ENCODE measurements around the gene SRGAP2B.
"Not testable (repeated sequence)": the region's sequence is repeated elsewhere in the genome, so short reads cannot be mapped to it uniquely, and the experiment has no call there.

SRGAP2B gene

DNA sequence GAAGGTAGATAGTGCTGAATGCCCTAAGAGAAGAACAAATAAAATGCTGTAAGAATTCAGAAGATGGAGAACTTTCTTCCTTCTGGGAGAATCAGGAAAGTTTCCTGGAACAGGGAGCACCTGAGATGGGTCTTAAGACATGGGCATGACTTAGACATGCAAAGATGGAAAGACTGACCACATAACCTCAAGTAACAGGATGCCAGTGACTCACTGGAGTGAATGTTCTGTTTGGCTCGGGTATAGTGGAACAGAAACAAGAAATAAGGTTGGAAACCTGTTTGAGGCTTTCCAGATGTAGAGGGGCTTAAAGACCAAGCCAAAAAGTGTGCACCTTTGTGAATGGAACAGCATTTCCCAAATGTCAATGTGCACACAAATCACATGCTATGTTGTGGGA lies 102.2 kb downstream of the SRGAP2B start:
- DNase-seq, result not testable (repeated sequence)

DNA sequence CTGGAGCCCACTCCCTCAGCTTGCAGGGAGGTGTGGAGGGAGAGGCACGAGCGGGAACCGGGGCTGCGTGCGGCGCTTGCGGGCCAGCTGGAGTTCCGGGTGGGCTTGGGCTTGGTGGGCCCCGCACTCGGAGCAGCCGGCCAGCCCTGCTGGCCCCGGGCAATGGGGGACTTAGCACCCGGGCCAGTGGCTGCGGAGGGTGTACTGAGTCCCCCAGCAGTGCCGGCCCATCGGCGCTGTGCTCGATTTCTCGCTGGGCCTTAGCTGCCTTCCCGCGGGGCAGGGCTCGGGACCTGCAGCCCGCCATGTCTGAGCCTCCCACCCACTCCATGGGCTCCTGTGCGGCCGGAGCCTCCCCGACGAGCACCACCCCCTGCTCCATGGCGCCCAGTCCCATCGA lies 104.5 kb downstream of the SRGAP2B start:
- not testable (repeated sequence) for DNase-seq

DNA sequence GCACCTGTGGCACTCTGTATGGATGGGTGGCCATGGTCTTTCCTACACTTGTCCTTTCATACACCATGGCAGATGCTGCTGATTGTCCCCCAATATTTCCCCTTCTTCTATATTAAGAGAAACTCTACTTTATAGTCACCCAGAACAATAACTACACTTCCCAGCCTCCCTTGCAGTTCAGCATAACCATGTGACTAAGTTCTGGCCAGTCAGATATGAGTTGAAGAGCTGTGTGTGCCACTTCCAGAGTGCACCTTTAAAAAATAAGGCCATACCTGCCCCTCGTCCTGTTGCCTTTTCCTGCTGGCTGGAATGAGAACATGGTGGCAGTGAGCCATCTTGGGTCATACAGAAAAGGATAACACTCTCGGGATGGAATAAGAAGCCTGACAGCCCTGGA lies 108.0 kb downstream of the SRGAP2B start:
- DNase-seq, result not testable (repeated sequence)

DNA sequence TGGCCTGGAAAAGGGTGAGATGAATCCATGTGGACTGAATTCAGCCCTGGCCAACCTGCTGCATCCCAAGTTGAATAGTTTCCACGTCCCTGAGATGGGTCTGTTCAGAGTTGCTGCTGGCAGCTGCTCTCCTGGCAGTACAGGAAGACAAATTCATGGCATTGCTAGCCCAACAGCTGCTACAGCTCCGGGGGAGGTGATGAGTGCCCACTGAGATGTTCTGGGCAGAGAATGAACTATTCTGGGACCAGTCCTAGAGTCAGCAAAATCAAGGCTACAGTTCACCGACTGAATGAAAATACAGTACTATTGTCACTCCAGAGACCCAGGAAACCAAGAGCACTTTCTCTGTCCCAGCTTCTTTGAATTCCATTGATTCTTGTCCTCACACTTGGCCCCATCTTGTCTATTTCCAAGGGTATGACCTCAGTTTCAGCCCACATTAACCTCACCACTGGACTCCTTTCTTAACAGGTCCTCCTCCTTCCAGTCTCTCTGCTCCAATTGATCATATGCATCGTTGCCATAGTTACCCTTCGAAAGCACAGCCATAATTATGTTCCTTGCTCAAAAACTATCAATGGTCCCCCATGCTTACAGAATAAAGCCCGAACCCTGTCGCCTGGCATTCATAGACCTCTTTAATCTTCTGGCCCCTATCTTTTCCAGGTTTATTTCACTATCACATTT lies 108.8 kb downstream of the SRGAP2B start:
- DNase-seq, result not testable (repeated sequence)

DNA sequence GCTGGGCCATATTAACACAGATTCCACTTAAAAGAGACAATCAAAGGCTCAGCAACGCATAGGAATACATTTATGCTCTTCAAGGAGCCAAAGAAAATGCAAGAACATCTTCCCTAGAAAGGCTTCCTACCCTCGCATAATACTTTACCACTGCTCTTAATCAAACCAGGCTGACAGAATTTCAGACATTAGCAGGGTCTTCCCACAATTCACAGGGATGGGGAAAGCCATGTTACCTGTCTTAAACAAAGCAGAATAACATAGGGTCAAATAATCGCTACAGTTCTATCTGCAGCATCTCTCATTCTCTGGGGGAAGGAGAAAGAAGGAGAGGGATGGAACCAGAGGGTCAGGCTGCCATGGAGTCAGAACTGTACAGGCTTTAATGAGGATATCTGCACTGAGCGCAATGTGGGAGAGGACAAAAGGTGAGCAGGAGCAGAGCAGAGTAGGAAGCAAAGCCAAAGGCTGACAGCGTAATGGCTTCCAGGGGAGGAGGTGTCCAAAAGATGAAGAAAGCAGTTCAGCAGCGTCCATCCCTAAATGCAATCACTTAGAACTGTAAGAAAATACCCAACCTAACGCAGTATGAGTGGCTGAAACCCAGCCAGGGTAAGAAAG lies 109.5 kb downstream of the SRGAP2B start:
- DNase-seq, result not testable (repeated sequence)

DNA sequence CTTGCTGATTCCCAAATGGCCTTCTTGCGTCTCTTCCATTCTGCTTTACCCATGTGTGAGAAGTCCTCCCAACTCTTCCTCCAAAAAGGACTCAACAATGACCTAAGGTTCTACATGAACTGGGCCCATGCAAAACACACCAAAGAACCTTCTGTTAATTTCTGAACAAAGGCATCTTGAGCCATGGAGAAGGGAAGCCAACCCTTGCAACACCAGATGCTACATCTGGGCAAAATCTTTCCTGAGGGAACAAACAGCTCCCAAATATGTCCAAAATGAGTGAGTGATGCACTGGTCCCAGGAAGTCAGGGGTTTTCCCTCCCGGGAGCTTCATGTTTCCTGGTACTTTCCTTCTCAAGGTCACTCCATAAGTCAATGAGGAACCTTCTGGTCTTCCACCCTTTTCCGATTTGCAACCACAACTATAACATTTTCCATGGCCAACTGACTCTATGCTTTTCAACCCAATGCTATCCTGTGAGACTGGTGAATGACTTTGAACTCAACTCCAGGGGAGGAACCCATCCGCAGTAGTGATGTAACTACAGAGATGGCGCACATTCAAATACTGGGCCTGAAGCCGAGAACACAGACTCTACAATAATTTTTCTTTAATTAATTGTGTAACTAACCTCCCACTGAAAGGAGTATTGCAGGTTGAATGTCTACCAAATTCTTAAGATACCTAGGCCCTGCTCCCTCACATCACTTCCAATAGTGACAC lies 112.2 kb downstream of the SRGAP2B start:
- not testable (repeated sequence) for DNase-seq

DNA sequence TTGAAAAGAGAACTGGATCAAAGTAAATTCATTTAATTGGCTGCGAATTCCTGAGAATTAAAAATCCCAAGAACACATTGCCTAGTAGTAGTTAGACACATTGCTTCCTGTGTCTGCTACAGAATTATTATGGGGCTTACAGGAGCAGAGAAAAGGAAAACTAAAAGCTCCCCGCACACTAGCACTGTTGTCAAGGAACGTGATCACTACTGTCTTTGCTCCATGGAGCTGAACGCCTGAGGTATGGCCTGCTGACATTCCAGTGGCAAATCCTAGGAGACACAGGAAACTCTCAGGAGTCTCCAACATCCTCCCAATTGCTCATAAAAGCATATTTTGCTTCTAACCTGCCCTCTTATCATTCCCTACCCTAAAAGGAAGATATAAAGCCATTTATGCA lies 114.0 kb downstream of the SRGAP2B start:
- not testable (repeated sequence) for DNase-seq

DNA sequence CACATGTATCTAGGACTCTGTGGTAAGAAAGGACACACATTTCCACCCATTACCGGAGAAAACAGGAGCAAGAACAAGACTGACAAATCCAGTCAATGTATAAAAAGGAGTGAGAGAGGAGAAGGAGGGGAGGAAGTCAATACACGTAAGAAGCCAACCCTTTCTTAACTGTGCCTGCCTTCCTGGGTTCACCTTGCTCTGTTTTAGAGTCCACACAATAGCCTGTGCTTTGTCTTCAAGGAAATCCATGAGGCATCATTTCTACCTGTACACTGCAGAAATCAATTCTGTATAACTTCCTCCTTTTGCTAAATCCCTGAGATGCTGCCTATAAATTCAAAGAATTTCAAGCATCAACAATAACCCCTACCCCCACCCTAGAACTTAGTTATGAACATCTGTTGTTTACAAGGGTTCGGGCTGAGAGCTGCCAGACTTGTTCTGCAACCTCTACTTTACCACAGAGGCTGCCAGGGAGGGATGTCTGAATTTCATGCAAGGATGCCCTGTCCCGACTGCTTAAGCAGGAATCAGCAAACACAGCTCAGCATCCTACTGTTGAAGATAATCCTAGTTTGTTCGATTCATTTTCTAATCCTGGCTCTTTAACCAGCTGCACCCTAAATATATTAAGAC lies 115.0 kb downstream of the SRGAP2B start:
- not testable (repeated sequence) for DNase-seq

DNA sequence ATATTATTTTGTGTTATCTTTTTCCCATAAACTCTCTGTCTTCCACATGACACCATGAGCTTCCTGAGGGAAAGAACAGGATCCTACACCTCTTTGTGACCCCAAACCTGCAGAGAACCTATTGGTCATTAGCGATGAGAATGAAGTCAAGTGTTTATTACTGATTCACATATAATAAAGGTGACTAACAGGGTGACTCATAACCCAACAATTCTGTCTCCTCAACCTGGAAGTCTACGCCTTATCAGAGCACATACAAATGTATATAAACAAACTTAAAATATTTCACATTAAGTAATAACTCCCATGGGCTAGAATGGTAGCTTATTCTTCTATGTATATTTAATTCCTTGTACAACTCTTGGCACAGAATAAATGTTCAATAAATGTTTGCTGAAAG lies 117.3 kb downstream of the SRGAP2B start:
- not testable (repeated sequence) for DNase-seq

DNA sequence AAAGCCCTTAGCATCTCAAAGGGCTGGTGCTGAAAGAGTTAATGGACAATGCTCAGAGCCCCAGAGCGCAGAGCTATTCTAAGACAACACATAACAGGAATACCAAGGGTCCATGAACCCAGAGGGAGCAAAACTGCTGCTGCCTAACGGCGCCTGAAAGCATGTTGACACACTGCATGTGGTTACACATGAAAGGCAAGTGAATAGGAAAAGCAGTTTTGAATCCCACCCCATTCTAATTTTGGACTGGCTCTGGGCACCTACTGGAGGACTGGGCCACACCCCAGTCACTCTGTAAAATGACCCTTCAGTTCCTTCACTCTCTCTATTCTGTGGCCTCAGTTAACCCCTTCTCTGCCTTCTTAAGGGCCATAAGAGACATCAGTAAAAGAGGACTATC lies 123.2 kb downstream of the SRGAP2B start:
- not testable (repeated sequence) for DNase-seq

DNA sequence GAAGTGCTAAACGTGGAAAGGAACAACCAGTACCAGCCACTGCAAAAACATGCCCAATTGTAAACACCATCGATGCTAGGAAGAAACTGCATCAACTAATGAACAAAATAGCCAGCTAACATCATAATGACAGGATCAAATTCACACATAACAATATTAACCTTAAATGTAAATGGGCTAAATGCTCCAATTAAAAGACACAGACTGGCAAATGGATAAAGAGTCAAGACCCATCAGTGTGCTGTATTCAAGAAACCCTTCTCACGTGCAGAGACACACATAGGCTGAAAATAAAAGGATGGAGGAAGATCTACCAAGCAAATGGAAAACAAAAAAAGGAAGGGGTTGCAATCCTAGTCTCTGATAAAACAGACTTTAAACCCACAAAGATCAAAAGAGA lies 128.6 kb downstream of the SRGAP2B start:
- DNase-seq, result not testable (repeated sequence)

DNA sequence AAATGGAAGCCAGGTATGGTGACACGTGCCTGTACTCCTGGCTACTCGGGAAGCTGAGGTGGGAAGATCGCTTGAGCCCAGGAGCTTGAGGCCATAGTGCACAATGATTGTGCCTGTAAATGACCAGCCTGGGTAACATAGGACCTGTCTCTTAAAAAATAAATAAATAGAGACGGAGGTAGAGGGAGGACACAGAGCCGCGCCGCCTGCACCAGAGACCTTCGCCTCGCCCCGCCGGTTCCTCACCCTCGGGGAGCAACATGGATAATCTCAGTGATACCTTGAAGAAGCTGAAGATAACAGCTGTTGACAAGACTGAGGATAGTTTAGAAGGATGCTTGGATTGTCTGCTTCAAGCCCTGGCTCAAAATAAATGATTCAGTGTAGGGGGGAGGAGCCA lies 130.4 kb downstream of the SRGAP2B start:
- DNase-seq, result not testable (repeated sequence)

DNA sequence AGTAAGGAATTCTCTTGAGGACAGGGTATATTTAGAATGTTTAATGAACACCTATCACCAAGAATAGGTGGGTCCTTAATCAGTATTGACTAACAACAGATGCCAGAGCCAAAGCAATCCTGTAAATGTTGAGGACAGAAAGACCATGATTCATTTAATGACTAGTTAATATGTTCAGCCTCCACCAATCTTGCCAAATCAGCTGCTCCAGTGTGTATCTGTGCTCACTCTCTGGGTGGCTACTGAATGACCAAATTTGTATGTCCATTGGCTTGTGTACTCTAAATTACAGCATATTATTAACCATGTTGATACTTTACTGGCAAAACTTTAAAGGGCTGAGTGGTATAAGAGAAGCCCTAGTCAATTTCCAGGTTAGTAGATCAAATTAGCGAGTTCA lies 130.9 kb downstream of the SRGAP2B start:
- DNase-seq, result not testable (repeated sequence)

DNA sequence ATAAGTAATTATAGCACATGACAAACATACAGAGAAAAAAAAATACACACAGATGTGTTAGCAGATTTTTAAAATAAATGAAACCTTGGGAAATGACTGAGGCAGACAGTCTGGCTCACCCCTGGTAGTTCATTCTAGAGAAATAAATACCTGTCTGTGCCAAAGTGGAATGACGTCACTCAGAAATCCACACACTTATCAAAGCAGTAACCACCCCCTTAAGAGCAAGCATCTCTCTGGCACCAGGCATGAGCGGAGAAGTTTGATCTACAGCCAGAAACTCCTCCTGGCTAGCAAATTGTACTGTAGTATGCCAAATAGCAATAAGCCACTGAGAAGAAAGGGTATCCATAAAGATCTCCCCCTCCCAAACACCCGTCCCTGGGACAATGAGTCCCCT lies 131.6 kb downstream of the SRGAP2B start:
- DNase-seq, result not testable (repeated sequence)

DNA sequence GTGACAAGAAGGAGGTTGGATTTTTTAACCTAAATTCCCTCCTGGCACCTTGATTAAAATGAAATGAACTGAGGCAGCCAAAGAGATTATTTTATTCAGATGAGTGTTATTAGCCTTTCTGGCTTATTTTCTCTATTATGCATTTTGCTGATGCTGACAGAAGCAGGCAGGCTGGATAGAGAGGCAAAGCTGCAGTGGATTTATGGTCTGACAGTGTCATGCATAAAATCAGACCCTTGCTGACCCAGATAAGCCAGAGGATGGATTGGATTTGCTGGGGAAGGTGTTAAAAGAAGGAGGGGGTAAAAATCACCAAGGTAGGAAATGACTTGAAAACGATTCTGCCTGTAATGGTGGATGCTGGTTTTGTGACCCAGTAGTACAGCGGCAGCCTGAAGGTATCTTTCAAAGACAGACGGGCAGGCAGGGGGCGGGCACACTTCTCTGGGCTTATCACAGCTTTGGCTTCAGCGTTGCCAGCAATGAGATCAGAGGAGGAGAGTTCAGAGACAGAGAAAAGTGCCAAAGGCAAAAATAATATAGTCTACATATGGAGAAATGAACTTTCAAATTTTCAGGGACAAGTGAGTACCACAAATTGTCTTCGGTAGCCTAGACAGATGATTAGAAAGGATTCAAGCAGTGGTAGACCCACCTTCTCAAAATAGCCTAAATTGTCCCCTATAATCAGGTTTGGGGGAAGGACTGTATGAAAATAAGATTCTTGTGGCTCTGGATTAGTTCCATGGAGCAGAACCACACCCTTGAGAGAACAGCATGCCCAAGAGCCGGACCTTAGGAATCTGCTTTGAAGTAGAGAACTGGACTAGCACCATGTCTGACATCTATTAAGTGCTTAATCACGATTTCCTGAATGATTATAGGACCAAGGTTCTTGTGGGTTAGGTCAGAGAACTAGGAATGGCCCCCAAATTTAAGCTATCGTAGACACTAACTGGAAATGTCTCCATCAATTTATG lies 133.2 kb downstream of the SRGAP2B start:
- not testable (repeated sequence) for DNase-seq

DNA sequence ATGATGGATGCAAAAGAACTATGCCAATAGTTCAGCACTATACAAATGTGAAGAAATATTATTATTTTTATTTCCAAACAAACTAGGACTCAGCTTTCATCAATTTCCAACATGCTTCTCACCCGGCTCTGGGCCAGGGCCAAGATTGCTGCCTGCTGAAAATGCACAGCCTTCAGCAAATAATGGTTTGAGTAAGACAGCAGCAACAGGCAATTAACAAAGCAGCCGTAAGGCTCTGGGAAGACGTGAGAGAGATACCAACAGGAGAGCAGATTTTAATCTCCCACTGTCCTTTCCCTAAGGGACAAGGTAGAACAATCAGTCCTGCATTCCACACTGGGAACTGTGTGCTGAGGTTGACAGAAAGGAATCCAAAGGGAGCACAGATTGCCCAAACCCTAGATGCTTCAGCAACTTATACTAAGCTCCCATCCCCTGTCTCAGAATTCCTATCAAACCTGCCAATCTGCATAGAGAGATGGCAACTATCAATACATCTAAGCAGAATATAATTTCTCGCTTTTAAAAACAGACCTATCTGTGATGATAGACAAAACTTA lies 134.1 kb downstream of the SRGAP2B start:
- DNase-seq, result not testable (repeated sequence)

DNA sequence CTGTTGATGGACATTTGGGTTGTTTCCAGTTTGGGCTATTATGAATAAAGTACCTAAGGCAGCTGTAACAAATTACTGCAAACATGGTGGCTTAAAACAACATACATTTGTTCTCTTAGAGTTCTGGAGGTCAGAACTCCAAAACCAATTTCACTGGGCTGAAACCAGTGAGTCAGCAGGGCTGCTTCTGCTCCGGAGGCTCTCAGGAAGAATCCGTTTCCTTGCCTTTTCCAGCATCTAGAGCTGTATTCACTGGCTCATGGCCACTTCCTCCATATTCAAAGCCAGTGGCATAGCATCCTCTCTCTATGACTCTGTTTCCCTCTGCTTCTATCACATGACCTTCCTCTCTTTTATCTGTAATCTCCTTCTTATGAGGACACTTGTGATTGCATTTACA lies 146.7 kb downstream of the SRGAP2B start:
- DNase-seq, result not testable (repeated sequence)

DNA sequence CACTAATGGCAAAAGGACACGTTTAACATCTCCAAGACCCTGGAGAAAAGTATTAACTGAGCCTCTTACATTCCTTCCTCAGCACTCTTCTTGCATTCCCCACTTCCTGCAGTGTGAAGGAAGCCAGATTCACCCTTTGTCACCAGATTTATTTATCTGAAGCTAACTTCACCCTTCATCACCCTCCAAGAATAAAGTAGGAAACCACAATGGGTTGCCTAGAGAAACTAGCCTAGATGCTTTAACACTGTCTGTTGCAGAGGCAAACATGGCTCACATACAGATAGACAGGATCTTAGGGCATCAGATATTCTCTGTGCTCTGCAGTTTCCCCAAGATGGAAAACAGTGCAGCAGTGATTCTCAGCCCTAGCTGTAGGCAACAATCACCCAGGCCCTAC lies 147.6 kb downstream of the SRGAP2B start:
- not testable (repeated sequence) for DNase-seq

DNA sequence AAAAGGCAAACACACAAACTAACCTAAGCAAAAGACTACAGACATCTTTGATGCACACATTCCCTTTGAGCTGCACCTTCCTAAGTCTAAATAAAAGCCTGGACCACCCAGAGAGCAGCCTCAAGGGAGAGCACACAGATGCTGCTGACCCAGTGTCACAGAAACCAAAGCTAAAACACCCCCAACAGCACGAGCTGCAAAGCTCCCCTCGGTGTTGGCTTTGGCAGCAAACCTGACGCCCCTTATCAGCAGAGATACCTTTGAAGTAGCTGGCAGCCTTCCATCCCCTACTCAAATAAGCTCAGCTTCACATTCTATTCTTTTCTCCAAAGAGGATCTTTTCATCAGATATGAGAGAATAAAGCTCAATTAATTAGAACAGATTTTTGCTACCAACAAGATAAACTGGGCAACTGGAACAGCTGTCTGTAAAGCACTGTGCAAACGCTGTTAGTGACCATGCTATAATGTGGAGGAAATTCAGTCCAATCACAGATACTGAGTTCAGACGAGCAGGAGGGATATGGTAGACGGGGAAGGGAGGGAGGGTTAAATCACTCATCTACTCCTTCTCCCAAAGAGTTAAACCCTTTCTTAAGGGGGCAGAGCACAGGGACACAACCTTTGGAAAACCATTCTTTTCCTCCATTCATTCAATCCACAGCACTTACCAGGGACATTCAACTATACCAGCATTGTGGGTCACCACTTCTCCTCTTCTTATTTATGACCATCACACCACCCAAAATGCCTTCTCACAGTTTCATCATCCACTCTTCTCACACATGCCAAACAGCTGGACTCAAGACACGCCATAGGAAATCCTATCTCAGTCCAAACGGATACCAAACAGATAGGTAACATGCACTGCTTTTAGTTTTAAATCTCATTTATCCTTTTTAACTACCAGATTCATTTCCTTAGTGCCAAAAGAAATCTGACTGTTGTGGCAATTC lies 148.3 kb downstream of the SRGAP2B start:
- DNase-seq, result not testable (repeated sequence)

DNA sequence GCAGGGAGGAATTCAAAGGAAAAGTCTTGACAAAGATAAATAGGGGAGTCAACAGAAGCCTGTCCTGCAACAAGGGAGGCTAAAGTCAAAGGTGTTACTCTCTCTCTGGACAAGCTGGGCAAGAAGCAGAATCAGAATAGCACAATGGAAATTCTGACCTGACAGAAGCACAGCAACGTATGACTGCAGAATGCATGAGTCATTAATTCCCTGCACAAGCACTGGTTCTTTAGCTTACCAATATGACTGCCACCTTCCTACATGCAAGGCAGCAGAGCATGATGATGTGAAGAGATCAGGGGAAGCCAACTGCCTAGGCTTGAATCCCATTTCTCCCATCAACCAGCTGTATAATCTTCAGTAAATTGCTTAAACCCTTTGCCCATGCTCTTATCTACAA lies 153.4 kb downstream of the SRGAP2B start:
- not testable (repeated sequence) for DNase-seq

DNA sequence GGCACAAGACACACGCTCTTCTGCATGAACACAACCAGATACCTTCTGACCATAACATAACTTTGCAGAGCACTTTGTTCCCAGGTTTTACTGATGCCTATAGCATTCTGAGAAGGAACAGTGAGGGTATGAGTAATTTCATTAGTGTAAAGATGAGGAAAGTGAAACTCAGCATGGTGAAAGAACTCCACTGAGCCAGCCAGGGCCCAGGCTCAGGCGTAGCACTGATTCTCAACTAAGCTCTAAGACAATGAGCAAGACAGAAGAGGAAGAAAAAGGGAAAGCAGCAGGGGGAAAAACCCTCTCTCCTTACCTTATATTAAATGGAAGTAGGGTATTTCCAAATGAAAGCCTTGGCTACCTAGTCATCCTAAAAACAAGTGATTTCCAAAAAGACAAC lies 155.1 kb downstream of the SRGAP2B start:
- not testable (repeated sequence) for DNase-seq

Data from activated CD4-positive, alpha-beta T cell treated with anti-CD3 and anti-CD28 coated beads for 4 hours (primary cell).